ENCODE measurements around the gene GTF2B. TPM values are rescaled to one million over a fixed set of nuclear protein-coding genes. Genes with fewer than 3 reads are reported as not detected.
A peak's percentile ranks its signal among the peaks of the same experiment; 100 is the strongest.
"Not testable (repeated sequence)": the region's sequence is repeated elsewhere in the genome, so short reads cannot be mapped to it uniquely, and the experiment has no call there.

The GTF2B gene
- total RNA-seq, 1 experiment from 2014 or later = 58.4 TPM

DNA sequence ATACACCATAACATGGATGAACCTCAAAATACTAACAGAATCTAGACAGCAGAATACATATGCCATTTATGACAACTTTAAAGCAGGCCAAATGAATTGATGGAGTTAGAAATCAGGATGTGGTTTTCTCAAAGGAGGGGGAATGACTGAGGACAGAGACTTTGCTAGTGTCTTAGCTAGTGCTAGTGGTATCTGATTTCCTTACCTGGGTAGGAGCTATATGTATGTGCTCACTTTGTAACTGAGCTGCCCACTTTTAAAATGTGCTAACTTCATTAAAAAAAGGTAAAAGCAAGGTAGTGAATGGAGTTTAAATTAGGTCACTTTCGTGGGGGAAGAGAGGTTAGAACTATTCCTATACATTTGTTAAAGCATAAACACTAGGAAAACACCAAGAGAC lies 2.6 kb downstream of the GTF2B start:
- no peak for DNase-seq (ENCODE audit: low read depth)

DNA sequence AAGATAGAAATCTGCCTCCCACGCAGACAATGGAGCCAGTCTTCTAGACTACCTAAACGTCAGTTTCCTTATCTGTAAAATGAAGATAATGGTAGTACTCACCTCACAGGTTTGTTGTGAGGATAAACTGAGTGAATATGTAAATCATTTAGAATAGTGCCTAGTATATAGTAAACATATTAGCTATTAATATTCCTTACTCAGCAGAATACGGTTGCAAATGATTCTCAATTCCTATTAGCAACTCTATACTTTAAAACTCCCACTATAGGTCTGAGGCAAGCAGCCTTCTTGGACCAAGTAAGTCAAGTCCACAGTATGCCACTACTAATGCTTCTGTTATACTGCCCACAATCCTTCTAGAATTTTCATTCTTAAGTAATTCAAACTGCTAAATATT lies 5.4 kb downstream of the GTF2B start:
- no peak for DNase-seq (ENCODE audit: low read depth)

DNA sequence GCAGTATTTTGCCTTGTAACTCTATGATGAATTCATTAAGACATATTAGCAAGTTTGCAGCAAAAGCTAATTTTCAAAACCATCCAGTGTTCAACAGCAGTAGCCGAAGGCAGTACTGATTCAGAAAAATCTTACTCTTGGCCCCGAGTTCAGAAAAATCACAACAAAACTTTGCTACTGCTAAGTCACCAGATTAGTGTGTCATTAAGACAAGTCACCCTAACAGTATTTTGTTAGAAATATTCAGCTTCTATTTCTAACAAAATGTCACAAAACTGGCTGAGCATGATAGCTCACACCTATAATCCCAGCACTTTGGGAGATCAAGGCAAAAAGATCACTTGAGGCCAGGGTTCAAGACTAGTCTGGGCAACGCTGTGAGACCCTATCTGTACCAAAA lies 8.2 kb downstream of the GTF2B start:
- DNase-seq (ENCODE audit: low read depth) = no peak

GRCh38 chr1:88880717-88881116 lies 10.7 kb downstream of the GTF2B start:
- DNase-seq (ENCODE audit: low read depth) = not testable (repeated sequence)

DNA sequence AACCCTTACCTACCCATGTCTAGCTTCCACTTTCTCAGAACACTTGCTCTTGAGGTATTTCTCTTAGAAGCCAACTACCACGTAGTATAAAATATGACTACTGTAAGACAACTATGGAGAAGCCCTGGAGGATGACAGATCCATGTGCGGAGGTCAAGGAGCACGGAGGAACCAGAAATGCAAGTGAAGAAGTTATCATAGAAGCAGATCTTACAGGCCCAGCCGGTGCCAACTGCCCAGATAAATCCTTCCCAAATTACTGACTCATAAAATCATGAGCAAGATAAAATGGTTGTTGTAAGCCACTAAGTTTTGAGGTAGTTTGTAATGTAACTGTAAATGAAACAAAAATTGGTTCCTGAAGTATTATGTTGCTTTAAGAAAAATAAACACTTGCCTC lies 12.6 kb downstream of the GTF2B start:
- DNase-seq (ENCODE audit: low read depth) = no peak

DNA sequence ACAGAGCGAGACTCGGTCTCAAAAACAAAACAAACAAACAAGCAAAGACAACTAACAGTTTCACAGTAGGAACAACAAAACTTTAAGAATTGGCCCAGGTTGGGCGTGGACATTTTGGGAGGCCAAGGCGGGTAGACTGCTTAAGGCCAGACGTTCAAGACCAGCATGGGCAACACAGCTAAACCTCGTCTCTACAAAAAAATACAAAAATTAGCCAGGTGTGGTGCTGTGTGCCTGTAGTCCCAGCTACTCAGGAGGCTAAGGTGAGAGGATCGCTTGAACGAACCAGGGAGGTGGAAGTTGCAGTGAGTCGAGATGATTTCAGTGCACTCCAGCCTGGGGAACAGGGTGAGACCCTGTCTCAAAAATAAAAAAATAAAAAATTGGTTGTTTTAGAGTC lies 13.5 kb downstream of the GTF2B start:
- no peak for DNase-seq (ENCODE audit: low read depth)

DNA sequence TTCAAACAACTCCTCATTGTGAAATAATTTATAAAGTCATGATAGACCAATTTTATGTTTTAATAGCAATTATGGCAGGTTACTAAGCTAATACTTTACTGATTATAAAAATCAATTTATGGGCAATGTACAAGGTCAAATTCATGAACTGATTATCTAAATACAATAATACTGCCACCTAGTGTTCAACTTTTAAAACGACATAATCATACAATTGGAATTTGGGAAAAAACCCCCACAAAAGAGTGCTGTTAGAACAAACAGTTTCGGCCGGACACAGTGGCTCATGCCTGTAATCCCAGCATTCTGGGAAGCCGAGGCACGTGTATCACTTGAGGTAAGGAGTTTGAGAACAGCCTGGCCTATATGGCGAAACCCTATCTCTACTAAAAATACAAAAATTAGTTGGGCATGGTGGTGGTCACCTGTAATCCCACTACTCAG lies 14.0 kb downstream of the GTF2B start:
- peak; percentile 39 for DNase-seq (ENCODE audit: low read depth)

- DNase-seq (ENCODE audit: low read depth) = no peak
Measured at GRCh38 chr1:88876573-88877365, 14.6 kb downstream of the GTF2B start.

GRCh38 chr1:88875595-88875994 lies 15.8 kb downstream of the GTF2B start:
- no peak for DNase-seq (ENCODE audit: low read depth)

GRCh38 chr1:88873737-88874349 lies 17.5 kb downstream of the GTF2B start:
- no peak for DNase-seq (ENCODE audit: low read depth)

DNA sequence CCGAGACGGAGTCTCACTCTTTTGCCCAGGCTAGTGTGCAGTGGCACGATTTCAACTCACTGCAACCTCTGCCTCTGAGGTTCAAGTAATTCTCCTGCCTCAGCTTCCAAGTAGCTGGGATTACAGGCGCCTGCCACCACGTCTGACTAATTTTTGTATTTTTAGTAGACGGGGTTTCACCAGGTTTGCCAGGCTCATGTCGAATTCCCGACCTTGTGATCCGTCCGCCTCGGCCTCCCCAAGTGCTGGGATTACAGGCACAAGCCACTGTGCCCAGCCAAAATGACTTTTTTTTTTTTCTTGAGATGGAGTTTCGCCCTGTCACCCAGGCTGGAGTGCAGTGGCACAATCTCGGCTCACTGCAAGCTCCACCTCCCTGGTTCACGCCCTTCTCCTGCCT lies 21.7 kb downstream of the GTF2B start:
- not testable (repeated sequence) for DNase-seq (ENCODE audit: low read depth)

- peak; percentile 15 for DNase-seq (ENCODE audit: low read depth)
Measured at GRCh38 chr1:88867743-88868521, 23.4 kb downstream of the GTF2B start.

DNA sequence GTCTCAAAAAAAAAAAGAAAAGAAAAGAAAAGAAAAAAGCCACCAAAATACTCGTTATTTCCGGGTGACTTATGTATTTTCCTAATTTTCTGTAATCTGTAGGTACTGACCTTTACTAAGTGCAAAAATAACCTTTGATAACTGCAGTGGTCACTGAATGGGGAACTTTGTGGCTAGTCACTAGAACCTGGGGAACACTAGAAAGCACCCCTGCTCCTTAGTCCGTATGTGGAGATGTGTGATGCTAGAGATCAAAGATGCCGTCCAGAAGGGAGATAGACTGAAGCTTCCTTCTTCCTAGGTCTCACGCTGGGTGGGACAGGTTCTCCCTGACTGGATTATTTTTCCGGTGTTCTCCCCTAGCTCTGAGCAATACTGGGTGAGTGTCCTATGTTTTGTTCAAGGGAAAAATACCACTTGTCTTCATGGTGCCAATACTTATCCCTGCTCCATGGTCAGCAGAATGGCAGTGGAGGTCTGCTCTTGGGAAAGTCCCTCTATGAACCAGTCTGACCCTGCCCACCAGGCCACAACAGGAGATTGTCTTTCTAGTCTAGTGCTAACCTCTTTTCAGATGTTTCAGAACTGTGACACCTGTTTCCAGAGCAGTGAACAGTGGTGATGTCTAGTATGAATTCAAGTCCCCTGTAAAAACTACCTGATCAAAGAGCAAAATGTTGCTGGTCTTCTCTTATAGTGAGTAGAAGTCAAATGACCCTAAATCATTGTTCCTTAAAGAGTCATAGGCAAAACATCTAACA lies 39.9 kb downstream of the GTF2B start:
- no peak for DNase-seq (ENCODE audit: low read depth)

- DNase-seq (ENCODE audit: low read depth) = no peak
Measured at GRCh38 chr1:88847643-88848042, 43.7 kb downstream of the GTF2B start.

GRCh38 chr1:88825721-88826120 lies 65.6 kb downstream of the GTF2B start:
- no peak for DNase-seq (ENCODE audit: low read depth)

GRCh38 chr1:88819642-88820041 lies 71.7 kb downstream of the GTF2B start:
- not testable (repeated sequence) for DNase-seq (ENCODE audit: low read depth)

DNA sequence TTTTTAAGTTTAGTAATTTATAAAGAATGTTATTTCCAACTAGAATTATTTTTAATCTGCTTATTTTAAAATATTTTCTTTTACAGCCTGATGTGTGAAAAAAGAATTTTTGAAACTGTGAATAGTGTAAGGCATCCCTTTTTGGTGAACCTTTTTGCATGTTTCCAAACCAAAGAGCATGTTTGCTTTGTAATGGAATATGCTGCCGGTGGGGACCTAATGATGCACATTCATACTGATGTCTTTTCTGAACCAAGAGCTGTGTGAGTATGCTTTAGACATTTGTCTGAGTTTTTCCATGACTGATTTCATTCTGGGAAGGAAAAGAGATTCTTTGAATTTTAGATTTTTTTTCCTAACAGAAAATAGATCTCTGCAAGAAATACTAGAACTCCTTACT lies 77.9 kb downstream of the GTF2B start:
- DNase-seq (ENCODE audit: low read depth) = no peak

- DNase-seq (ENCODE audit: low read depth) = no peak
Measured at GRCh38 chr1:88812366-88812765, 79.0 kb downstream of the GTF2B start.

DNA sequence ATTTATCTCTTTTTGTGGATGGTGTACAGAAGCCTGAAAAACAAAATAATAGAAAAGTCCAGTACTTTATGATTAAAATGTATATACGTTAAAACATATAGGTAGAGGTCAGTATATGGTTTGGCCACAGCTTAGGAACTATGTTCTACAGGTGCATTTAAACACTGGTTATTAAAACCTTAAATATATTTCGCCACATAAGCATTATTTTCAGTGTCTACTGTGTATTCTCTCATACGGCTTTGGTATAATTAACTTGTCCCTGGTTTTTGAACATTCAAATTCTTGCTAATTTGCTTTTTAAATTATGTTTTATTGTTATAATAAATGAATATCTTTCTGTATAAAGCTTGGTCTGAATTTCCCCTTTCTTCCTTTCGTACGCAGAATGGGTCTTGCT lies 87.9 kb downstream of the GTF2B start:
- DNase-seq (ENCODE audit: low read depth) = no peak

DNA sequence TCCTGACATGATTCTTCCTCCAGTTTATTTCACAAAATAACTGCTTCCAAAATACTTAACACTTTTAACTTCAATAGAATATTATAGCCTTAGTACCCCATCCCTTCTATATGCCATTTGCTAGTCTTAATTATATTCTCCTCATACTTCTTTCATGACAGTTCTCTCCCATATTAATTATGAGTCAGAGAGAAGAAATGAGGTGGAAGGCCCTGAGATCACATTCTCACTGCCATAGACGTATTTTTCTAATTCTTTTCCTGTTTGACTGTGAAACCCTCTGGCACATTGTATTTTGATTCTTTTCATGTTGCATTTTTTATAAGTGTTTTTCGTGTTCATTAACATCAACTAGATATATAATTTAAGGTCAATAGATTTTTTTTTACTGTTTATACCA lies 88.4 kb downstream of the GTF2B start:
- DNase-seq (ENCODE audit: low read depth) = peak; percentile 61

All from HT1080 (cell line).